ENCODE data around the gene CCDC61.

The CCDC61 gene

GRCh38 chr19:45975306-45976070 is 19.8 kb upstream of the CCDC61 start:
- H3K27ac ChIP-seq: no peak overlapping the region
- no peak for TF ChIP-seq CTCF (conservative IDR thresholded peaks at IDR 0.05)

GRCh38 chr19:45976178-45976577 is 19.1 kb upstream of the CCDC61 start:
- H3K27ac ChIP-seq: no peak overlapping the region
- TF ChIP-seq CTCF (conservative IDR thresholded peaks at IDR 0.05): no peak

- TF ChIP-seq CTCF (conservative IDR thresholded peaks at IDR 0.05): no peak
- H3K27ac ChIP-seq: no peak overlapping the region
Observed at GRCh38 chr19:45978156-45978555, 17.1 kb upstream of the CCDC61 start.

- no peak overlapping the region for H3K27ac ChIP-seq
- TF ChIP-seq CTCF (conservative IDR thresholded peaks at IDR 0.05): no peak
Observed at GRCh38 chr19:45981350-45981749, 13.9 kb upstream of the CCDC61 start.

DNA sequence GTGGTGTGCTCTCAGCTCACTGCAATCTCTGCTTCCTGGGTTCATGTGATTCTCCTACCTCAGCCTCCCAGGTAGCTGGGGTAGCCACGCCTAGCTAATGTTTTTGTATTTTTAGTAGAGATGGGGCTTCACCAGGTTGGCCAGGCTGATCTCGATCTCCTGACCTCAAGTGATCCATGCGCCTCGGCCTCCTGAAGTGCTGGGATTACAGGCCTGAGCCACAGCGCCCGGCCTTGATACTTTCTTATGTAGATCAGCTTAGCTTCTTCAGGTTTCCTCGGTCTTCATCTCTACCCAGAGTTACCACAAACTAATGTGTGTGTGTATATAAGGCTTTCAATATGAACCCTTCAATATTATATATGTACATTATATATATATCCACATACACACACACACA is 9.9 kb upstream of the CCDC61 start:
- no peak for TF ChIP-seq CTCF (conservative IDR thresholded peaks at IDR 0.05)
- no peak overlapping the region for H3K27ac ChIP-seq

- H3K27ac ChIP-seq: no peak overlapping the region
- TF ChIP-seq CTCF (conservative IDR thresholded peaks at IDR 0.05): no peak
Observed at GRCh38 chr19:45990113-45990728, 5.0 kb upstream of the CCDC61 start.

DNA sequence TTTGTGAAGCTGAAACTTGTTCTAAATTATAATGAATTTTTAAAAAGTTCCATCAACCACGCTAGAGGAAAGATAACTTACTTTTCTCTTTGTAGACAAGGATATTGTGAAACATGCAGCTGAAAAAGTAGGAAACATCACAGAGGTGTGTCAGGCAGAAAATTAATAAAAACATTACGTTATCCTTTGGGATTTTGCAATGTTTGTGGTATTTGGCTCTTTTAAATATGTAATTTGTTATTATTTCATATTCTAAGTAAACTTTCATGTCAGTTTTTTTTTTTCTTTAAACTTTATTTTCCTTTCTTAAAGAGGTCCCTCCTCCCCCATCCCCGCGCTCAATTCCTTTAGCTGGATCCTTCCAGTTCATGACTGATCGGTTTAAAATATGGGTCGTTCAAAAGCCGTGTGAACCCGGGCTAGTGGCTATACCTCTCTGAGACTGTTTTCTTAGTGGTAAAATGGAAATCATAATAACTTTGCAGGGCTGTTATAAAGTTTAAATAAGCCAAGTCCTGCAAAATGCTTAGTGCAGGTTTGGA is 740 bp upstream of the CCDC61 start:
- peak overlapping the region; percentile 64 for H3K27ac ChIP-seq
- TF ChIP-seq CTCF (conservative IDR thresholded peaks at IDR 0.05): no peak

Data from VCaP (cell line).